Uterus (tissue), 4 donors: ENCODE data around the gene MAGEC2. TPM values are rescaled to one million over a fixed set of nuclear protein-coding genes. Genes with fewer than 3 reads are reported as not detected.

Source experiments
- DNase-seq, 2 donors: peaks; one replicate each; pipeline ENCODE4 v3.0.0-alpha.2; 2019 to 2020
- H3K27ac ChIP-seq, 2 donors: fragments of 200-600 bp; sonication (generic); 1 replicate in 1 of 2; 2 replicates in 1 of 2; pipeline ENCODE4 v1.5.1; 2016 to 2018
- H3K27me3 ChIP-seq, 2 donors: fragments of 200-600 bp; sonication (generic); one replicate each; pipeline ENCODE4 v1.5.1; 2018 to 2019; ENCODE audit warnings: control low read depth in 1 of 2
- H3K36me3 ChIP-seq, 2 donors: fragments of 200-600 bp; sonication (generic); one replicate each; pipeline ENCODE4 v1.5.1; 2019; ENCODE audit warnings: control low read depth in 1 of 2
- H3K4me1 ChIP-seq, 2 donors: fragments of 200-600 bp; sonication (generic); one replicate each; pipeline ENCODE4 v1.5.1; 2018 to 2019; ENCODE audit warnings: control low read depth in 1 of 2
- H3K4me3 ChIP-seq, 2 donors: fragments of 200-600 bp; sonication (generic); 1 replicate in 1 of 2; 2 replicates in 1 of 2; pipeline ENCODE4 v1.5.1; 2018 to 2019; ENCODE audit warnings: mild to moderate bottlenecking in 1 of 2
- H3K9me3 ChIP-seq, 2 donors: fragments of 200-600 bp; sonication (generic); one replicate each; pipeline ENCODE4 v1.5.1; 2019; ENCODE audit warnings: control low read depth in 1 of 2
- POLR2A ChIP-seq, 2 donors: fragments of 450-650 bp; IDR thresholded peaks; one replicate each; pipeline ENCODE4 v1.6.1; 2016; ENCODE audit warnings: antibody characterized with exemption in 2 of 2, mild to moderate bottlenecking in 1 of 2, moderate library complexity in 1 of 2
- intact Hi-C: fragments of 100-400 bp; cut with DNase I; formaldehyde crosslinking; loops from one replicate; pipeline ENCODE4 v1.15.1; 2023; ENCODE audit warnings: low total_unique reads
- total RNA-seq, 4 donors: library from RNA; depleted of rRNA in 3 of 4; stranded (reverse); fragments of >200 nt in 3 of 4; gene quantifications; one replicate each; pipeline versions ENCODE4 v1.1.0 to v1.2.4, GENCODE V29; 2014 to 2023
- TF ChIP-seq, protein P1 (sequence below), 4 experiments: fragments of 200-600 bp in 2 of 4; fragments of 450-650 bp in 2 of 4; sonication (generic) in 2 of 4; IDR thresholded peaks; one replicate each; pipeline ENCODE4 v1.5.1; 2016 to 2019; ENCODE audit warnings: antibody characterized with exemption in 4 of 4, mild to moderate bottlenecking in 2 of 4, moderate library complexity in 1 of 4
- donor health status: DM: yes; HTN: yes; CAD: no.

The MAGEC2 gene
- not detected for total RNA-seq

GRCh38 chrX:142204522-142205433, at the start of gene MAGEC2:
TSS of gene MAGEC2 (minus strand) at chrX:142205290. CDS start at chrX:142203987, 1,303 bp downstream.
- TF ChIP-seq, protein P1, sequence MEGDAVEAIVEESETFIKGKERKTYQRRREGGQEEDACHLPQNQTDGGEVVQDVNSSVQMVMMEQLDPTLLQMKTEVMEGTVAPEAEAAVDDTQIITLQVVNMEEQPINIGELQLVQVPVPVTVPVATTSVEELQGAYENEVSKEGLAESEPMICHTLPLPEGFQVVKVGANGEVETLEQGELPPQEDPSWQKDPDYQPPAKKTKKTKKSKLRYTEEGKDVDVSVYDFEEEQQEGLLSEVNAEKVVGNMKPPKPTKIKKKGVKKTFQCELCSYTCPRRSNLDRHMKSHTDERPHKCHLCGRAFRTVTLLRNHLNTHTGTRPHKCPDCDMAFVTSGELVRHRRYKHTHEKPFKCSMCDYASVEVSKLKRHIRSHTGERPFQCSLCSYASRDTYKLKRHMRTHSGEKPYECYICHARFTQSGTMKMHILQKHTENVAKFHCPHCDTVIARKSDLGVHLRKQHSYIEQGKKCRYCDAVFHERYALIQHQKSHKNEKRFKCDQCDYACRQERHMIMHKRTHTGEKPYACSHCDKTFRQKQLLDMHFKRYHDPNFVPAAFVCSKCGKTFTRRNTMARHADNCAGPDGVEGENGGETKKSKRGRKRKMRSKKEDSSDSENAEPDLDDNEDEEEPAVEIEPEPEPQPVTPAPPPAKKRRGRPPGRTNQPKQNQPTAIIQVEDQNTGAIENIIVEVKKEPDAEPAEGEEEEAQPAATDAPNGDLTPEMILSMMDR (IDR thresholded peaks at IDR 0.05), result no peak
- TF ChIP-seq POLR2A (IDR thresholded peaks at IDR 0.05), result no peak
- no peaks in the 10 kb centered on the region for H3K4me1 ChIP-seq
- H3K36me3 ChIP-seq, result no peaks in the 10 kb centered on the region
- no peaks in the 10 kb centered on the region for H3K9me3 ChIP-seq
- intact Hi-C loops, result no loop called here
- no peak for DNase-seq
- no peak within 1 kb of the TSS for H3K4me3 ChIP-seq
- H3K27ac ChIP-seq, result no peak within 1 kb of the TSS
- no peaks in the 10 kb centered on the region for H3K27me3 ChIP-seq

GRCh38 chrX:142251680-142252079, 46.6 kb upstream of the MAGEC2 start:
- no peak overlapping the region for H3K4me3 ChIP-seq
- TF ChIP-seq POLR2A (IDR thresholded peaks at IDR 0.05), result no peak
- TF ChIP-seq, protein P1 (IDR thresholded peaks at IDR 0.05), result no peak
- H3K4me1 ChIP-seq, result no peaks in the 10 kb centered on the region
- H3K27me3 ChIP-seq, result no peaks in the 10 kb centered on the region
- DNase-seq, result no peak
- no peaks in the 10 kb centered on the region for H3K36me3 ChIP-seq
- H3K27ac ChIP-seq, result no peak overlapping the region
- H3K9me3 ChIP-seq, result no peaks in the 10 kb centered on the region
- intact Hi-C loops, result no loop called here

GRCh38 chrX:142251202-142251601, 46.1 kb upstream of the MAGEC2 start:
- Histone ChIP-seq H3K4me1 (no peaks in the 10 kb centered on the region), H3K4me3 (no peak overlapping the region), H3K27me3 (no peaks in the 10 kb centered on the region), H3K27ac (no peak overlapping the region), H3K36me3 (no peaks in the 10 kb centered on the region), H3K9me3 (no peaks in the 10 kb centered on the region)
- no peak for DNase-seq
- intact Hi-C loops, result no loop called here
- TF ChIP-seq, protein P1 (IDR thresholded peaks at IDR 0.05), result no peak
- no peak for TF ChIP-seq POLR2A (IDR thresholded peaks at IDR 0.05)

DNA sequence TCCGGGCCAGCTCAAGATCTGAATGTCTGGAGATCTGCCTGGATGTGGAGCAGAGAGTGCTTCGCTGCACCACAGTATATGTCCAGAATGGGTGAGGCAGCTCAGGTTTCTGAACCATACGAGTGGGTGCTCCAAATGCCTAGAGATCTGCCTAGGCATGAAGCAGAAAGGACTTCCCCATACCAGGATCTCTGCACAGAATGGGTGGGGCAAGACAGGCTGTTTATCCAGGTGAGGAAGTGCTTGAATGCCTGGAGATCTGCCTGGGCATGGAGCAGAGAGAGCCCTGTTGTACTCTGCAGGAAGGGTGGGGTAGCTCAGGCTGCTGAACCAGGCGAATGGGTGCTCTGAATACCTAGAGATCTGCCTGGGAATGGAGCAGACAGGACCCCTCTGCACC, 45.4 kb upstream of the MAGEC2 start:
- Histone ChIP-seq H3K4me1 (no peaks in the 10 kb centered on the region), H3K36me3 (no peaks in the 10 kb centered on the region), H3K27ac (no peak overlapping the region), H3K27me3 (no peaks in the 10 kb centered on the region), H3K9me3 (no peaks in the 10 kb centered on the region), H3K4me3 (no peak overlapping the region)
- TF ChIP-seq, protein P1 (IDR thresholded peaks at IDR 0.05), result no peak
- TF ChIP-seq POLR2A (IDR thresholded peaks at IDR 0.05), result no peak
- no peak for DNase-seq
- intact Hi-C loops, result no loop called here

GRCh38 chrX:142249721-142250120, 44.6 kb upstream of the MAGEC2 start:
- no peaks in the 10 kb centered on the region for H3K4me1 ChIP-seq
- intact Hi-C loops, result no loop called here
- H3K9me3 ChIP-seq, result no peaks in the 10 kb centered on the region
- H3K4me3 ChIP-seq, result no peak overlapping the region
- no peaks in the 10 kb centered on the region for H3K27me3 ChIP-seq
- H3K27ac ChIP-seq, result no peak overlapping the region
- no peak for TF ChIP-seq POLR2A (IDR thresholded peaks at IDR 0.05)
- TF ChIP-seq, protein P1 (IDR thresholded peaks at IDR 0.05), result no peak
- no peak for DNase-seq
- H3K36me3 ChIP-seq, result no peaks in the 10 kb centered on the region
